Rectal smooth muscle tissue (tissue), 1 donor: ENCODE measurements around the gene NSMCE1.

Source experiments
- H3K27ac ChIP-seq: one replicate; pipeline ENCODE4 v1.7.0; 2013; ENCODE audit warnings: low read depth, low read length, inconsistent platforms
- H3K27me3 ChIP-seq: one replicate; pipeline ENCODE4 v1.7.0; 2013; ENCODE audit warnings: low read length; ENCODE audit not compliant: control insufficient read depth, insufficient read depth
- H3K36me3 ChIP-seq: one replicate; pipeline ENCODE4 v1.7.0; 2013; ENCODE audit warnings: low read length; ENCODE audit not compliant: control insufficient read depth, insufficient read depth
- H3K4me1 ChIP-seq: one replicate; pipeline ENCODE4 v1.7.0; 2013; ENCODE audit warnings: low read length; ENCODE audit not compliant: control insufficient read depth, insufficient read depth
- H3K4me3 ChIP-seq: one replicate; pipeline ENCODE4 v1.7.0; 2013; ENCODE audit warnings: low read length
- H3K9ac ChIP-seq: one replicate; pipeline ENCODE4 v1.7.0; 2013; ENCODE audit warnings: low read length

The NSMCE1 gene

GRCh38 chr16:27228621-27229501 lies 39.7 kb downstream of the NSMCE1 start:
- Histone ChIP-seq H3K36me3 (peaks cover 6% of the 10 kb centered on the region), H3K27me3 (no peaks in the 10 kb centered on the region), H3K9ac (no peak overlapping the region), H3K27ac (no peak overlapping the region), H3K4me1 (no peaks in the 10 kb centered on the region), H3K4me3 (no peak overlapping the region)

- Histone ChIP-seq H3K9ac (no peak overlapping the region), H3K27me3 (no peaks in the 10 kb centered on the region), H3K27ac (no peak overlapping the region), H3K36me3 (peaks cover 6% of the 10 kb centered on the region), H3K4me3 (no peak overlapping the region), H3K4me1 (peaks cover 1% of the 10 kb centered on the region)
These were observed 40.5 kb downstream of the NSMCE1 start for GRCh38 chr16:27228045-27228444.

GRCh38 chr16:27226976-27227705 lies 41.4 kb downstream of the NSMCE1 start:
- H3K9ac ChIP-seq, result no peak overlapping the region

DNA sequence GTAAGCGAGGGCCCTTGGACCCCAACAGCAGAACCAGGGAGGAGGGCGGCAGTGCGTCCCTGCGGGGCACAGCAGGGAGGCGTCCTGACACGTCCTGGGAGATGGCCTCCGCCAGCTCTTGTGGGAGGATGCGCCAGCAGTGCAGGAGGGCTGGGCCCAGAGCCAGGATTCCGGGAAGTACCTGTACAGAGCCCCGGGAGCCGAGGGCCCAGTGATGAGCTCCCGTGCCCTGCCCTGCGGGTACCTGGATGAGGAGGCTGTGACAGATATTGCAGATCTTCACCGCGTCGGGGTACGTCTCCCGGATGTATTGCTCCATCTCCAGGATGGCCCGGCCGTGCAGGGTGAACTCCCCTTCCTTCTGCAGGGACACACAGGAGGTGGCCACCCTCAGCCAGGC lies 42.1 kb downstream of the NSMCE1 start:
- Histone ChIP-seq H3K9ac (no peak overlapping the region), H3K36me3 (peaks cover 6% of the 10 kb centered on the region), H3K27me3 (no peaks in the 10 kb centered on the region), H3K27ac (no peak overlapping the region), H3K4me3 (peak overlapping the region; percentile 33), H3K4me1 (peaks cover 8% of the 10 kb centered on the region)

More at GRCh38 chr16:27226976-27227705, 41.4 kb downstream of the NSMCE1 start:
- H3K27me3 ChIP-seq, result no peaks in the 10 kb centered on the region
- H3K27ac ChIP-seq, result no peak overlapping the region
- H3K36me3 ChIP-seq, result peaks cover 6% of the 10 kb centered on the region
- H3K4me1 ChIP-seq, result peaks cover 8% of the 10 kb centered on the region
- H3K4me3 ChIP-seq, result peak overlapping the region; percentile 33

GRCh38 chr16:27225536-27226360 lies 42.8 kb downstream of the NSMCE1 start:
- Histone ChIP-seq H3K4me1 (peaks cover 8% of the 10 kb centered on the region), H3K9ac (no peak overlapping the region), H3K27ac (no peak overlapping the region), H3K4me3 (peak overlapping the region; percentile 33), H3K27me3 (no peaks in the 10 kb centered on the region), H3K36me3 (peaks cover 4% of the 10 kb centered on the region)

DNA sequence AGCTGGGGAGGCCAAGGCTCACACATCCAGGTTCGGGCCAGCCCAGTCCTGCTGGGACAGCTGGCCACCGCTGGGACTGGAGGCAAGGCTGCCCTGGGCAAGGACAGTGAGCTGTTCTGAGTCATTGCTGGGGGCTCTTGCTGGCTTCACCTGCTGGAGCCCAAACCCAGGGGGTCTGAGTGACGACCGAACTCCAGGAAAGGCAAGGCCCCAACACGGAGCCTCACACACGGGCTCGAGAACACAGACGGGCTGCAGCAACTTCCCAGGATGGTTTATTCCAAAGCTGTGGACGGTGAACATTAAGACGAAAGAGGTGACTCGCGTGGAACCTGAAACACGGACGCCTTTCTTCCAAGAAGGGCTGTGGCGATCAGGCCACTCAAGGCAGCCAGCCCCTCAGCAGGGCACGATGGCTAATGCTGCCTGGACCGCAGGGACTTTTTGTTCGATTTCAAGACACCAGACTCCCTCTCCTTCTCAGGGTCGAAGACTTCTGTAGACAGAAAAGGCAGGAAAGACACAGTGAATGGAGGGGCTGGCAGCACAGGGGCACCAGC lies 43.8 kb downstream of the NSMCE1 start:
- H3K27me3 ChIP-seq, result no peaks in the 10 kb centered on the region
- no peak overlapping the region for H3K9ac ChIP-seq
- peaks cover 3% of the 10 kb centered on the region for H3K36me3 ChIP-seq
- H3K27ac ChIP-seq, result no peak overlapping the region
- peaks cover 8% of the 10 kb centered on the region for H3K4me1 ChIP-seq
- no peak overlapping the region for H3K4me3 ChIP-seq

GRCh38 chr16:27224271-27224737 lies 44.3 kb downstream of the NSMCE1 start:
- Histone ChIP-seq H3K36me3 (peaks cover 3% of the 10 kb centered on the region), H3K27ac (no peak overlapping the region), H3K27me3 (no peaks in the 10 kb centered on the region), H3K9ac (no peak overlapping the region), H3K4me3 (no peak overlapping the region), H3K4me1 (peaks cover 8% of the 10 kb centered on the region)

DNA sequence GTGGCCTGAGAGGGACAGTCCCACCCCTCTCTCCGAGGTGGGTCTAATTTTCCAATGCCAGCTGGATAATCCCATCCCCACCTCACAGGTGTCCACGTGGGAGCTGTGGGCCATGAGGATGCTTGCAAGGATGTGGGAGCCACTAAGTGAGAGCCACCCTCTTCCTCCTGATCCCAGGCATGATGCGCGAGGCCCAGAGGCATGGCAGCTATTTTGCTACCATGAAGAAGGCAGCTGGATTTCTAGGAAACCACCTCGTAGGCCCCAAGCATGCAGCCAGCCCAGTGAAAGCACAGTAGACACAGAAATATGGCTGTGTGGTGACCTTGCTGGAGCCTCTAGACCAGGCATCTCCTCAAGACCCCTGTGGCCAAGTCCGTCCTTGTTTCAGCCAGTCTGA lies 44.9 kb downstream of the NSMCE1 start:
- Histone ChIP-seq H3K27ac (no peak overlapping the region), H3K4me1 (peaks cover 8% of the 10 kb centered on the region)

DNA sequence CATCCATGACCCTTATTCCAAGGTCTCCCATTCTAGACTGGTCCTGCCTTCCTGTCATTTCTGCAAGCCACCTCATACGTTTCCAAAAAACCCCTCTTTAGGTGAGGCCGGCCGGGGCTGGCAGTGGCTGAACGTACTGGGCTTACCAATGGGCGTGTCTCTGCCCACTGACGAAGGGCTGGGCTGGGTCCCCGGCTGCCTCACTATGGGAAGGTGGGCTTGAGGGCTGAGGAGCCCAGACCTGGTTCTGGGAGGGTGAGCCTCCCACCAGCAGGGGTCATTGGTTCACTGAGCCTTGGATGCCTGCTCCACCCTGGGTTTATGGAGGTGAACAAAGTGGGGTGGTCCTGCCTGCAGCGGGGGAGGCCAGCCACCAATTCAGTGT lies 45.4 kb downstream of the NSMCE1 start:
- Histone ChIP-seq H3K27ac (no peak overlapping the region), H3K4me1 (peaks cover 8% of the 10 kb centered on the region), H3K9ac (no peak overlapping the region), H3K4me3 (no peak overlapping the region), H3K36me3 (peaks cover 3% of the 10 kb centered on the region), H3K27me3 (no peaks in the 10 kb centered on the region)

More for the DNA sequence above, 44.9 kb downstream of the NSMCE1 start:
- Histone ChIP-seq H3K27me3 (no peaks in the 10 kb centered on the region), H3K4me3 (no peak overlapping the region), H3K9ac (no peak overlapping the region), H3K36me3 (peaks cover 3% of the 10 kb centered on the region)

DNA sequence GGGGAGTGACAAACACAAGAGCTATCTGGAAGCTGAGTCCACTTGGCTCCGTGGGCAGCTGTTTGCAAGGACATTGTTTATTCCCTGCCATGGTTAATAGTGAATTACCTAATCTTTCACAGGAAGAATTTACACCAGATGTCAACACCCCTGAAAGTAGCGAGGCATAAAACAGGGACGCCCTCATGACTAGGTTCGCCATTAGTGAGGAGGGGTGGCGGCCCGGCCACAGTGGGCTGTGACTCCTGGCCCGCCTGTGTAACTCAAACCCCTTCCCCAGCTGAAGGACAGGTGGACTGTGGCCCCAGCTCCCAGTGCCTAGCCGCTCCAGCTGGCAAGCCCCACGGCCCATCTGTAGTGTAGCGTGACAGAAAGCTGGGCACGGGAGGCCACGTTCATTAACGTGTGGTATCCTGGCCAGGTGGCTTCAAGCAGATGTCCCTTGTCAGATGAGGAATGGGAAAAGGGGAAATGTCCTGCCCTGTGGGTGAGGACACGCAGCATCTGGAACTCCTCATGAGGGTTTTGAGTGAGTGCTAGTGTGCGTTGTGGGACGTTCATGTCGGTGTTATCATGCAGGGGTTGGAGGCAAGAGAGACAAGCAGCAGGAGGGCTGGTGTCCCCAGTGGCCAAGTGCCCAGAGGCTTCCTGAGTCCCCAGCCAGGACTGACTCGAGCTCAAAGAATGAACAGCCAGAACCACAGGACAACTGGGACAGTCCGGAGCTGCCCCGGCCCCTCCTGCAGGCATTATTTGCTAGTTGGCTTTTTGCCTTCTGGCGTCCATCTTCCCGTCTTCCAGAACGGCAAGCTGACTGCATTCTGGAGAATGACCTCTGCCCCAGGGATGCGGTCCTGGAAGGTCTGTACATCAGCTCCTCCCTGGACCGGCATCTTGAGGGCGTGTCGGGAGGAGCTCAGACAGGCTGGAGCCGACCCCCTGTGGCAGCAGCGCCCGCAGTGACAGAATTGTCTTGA lies 46.0 kb downstream of the NSMCE1 start:
- peak overlapping the region; percentile 3 for H3K27ac ChIP-seq
- peaks cover 8% of the 10 kb centered on the region for H3K4me1 ChIP-seq
- peaks cover 3% of the 10 kb centered on the region for H3K36me3 ChIP-seq
- no peak overlapping the region for H3K4me3 ChIP-seq
- H3K9ac ChIP-seq, result no peak overlapping the region
- H3K27me3 ChIP-seq, result no peaks in the 10 kb centered on the region

GRCh38 chr16:27221576-27222248 lies 46.9 kb downstream of the NSMCE1 start:
- Histone ChIP-seq H3K4me1 (peaks cover 8% of the 10 kb centered on the region), H3K36me3 (peaks cover 3% of the 10 kb centered on the region), H3K9ac (no peak overlapping the region), H3K27me3 (no peaks in the 10 kb centered on the region), H3K27ac (no peak overlapping the region), H3K4me3 (no peak overlapping the region)
